H9 (cell line): ENCODE data around the gene VCX3B. TPM values are rescaled to one million over a fixed set of nuclear protein-coding genes. Genes with fewer than 3 reads are reported as not detected.

Experiments
- DNase-seq: peaks from one replicate; pipeline ENCODE4 v3.0.0-alpha.2; 2017
- H2AFZ ChIP-seq: one replicate; pipeline ENCODE4 v1.6.1; 2013; ENCODE audit warnings: mild to moderate bottlenecking, low read length, control low read depth, moderate library complexity
- H2AK5ac ChIP-seq: 2 replicates; pipeline ENCODE4 v1.6.1; 2013; ENCODE audit warnings: low read length, control low read depth, mixed read lengths; ENCODE audit not compliant: insufficient read length
- H2BK120ac ChIP-seq: one replicate; pipeline ENCODE4 v1.6.1; 2013; ENCODE audit warnings: low read depth, mild to moderate bottlenecking, low read length, control low read depth, inconsistent platforms; ENCODE audit not compliant: poor library complexity, severe bottlenecking
- H2BK12ac ChIP-seq: 2 replicates; pipeline ENCODE4 v1.6.1; 2013; ENCODE audit warnings: low read length, control low read depth, mixed read lengths, low read depth; ENCODE audit not compliant: insufficient read length
- H2BK15ac ChIP-seq: 2 replicates; pipeline ENCODE4 v1.6.1; 2013; ENCODE audit warnings: low read depth, low read length, control low read depth
- H2BK20ac ChIP-seq: one replicate; pipeline ENCODE4 v1.6.1; 2013; ENCODE audit warnings: low read depth, mild to moderate bottlenecking, low read length, control low read depth, inconsistent platforms; ENCODE audit not compliant: poor library complexity, severe bottlenecking
- H2BK5ac ChIP-seq: 2 replicates; pipeline ENCODE4 v1.6.1; 2013; ENCODE audit warnings: low read length, control low read depth, mixed read lengths; ENCODE audit not compliant: insufficient read length
- H3K14ac ChIP-seq: 2 replicates; pipeline ENCODE4 v1.6.1; 2013; ENCODE audit warnings: low read length, control low read depth; ENCODE audit not compliant: insufficient read depth
- H3K18ac ChIP-seq: 2 replicates; pipeline ENCODE4 v1.6.1; 2013; ENCODE audit warnings: low read depth, mild to moderate bottlenecking, mixed read lengths, low read length, control low read depth; ENCODE audit not compliant: insufficient read length
- H3K23ac ChIP-seq: 2 replicates; pipeline ENCODE4 v1.6.1; 2013; ENCODE audit warnings: low read length, control low read depth, mixed read lengths, low read depth; ENCODE audit not compliant: insufficient read length
- H3K23me2 ChIP-seq: 2 replicates; pipeline ENCODE4 v1.6.1; 2013; ENCODE audit warnings: low read depth, mild to moderate bottlenecking, mixed read lengths, low read length, control low read depth; ENCODE audit not compliant: insufficient read length, poor library complexity, severe bottlenecking
- H3K27ac ChIP-seq: 2 replicates; pipeline ENCODE4 v1.5.1; 2013; ENCODE audit warnings: low read length, control low read depth, mixed read lengths, low read depth; ENCODE audit not compliant: insufficient read length
- H3K27me3 ChIP-seq: 2 replicates; pipeline ENCODE4 v1.6.1; 2013; ENCODE audit warnings: low read length, control low read depth, inconsistent platforms; ENCODE audit not compliant: insufficient read depth
- H3K4ac ChIP-seq: 2 replicates; pipeline ENCODE4 v1.6.1; 2013; ENCODE audit warnings: low read depth, mild to moderate bottlenecking, control low read depth, inconsistent platforms, low read length, moderate library complexity
- H3K4me1 ChIP-seq: 2 replicates; pipeline ENCODE4 v1.6.1; 2013; ENCODE audit warnings: low read length, control low read depth, inconsistent platforms; ENCODE audit not compliant: insufficient read depth
- H3K4me2 ChIP-seq: 2 replicates; pipeline ENCODE4 v1.6.1; 2013; ENCODE audit warnings: low read length, control low read depth, mixed read lengths; ENCODE audit not compliant: insufficient read length, insufficient read depth
- H3K56ac ChIP-seq: 2 replicates; pipeline ENCODE4 v1.6.1; 2013; ENCODE audit warnings: low read depth, mild to moderate bottlenecking, mixed read lengths, low read length, control low read depth; ENCODE audit not compliant: insufficient read length
- H3K79me1 ChIP-seq: 2 replicates; pipeline ENCODE4 v1.6.1; 2013; ENCODE audit warnings: low read depth, mild to moderate bottlenecking, moderate library complexity, low read length, control low read depth, inconsistent platforms; ENCODE audit not compliant: insufficient read depth, poor library complexity, severe bottlenecking
- H3K79me2 ChIP-seq: 2 replicates; pipeline ENCODE4 v1.6.1; 2013; ENCODE audit warnings: low read length, control low read depth, inconsistent platforms; ENCODE audit not compliant: insufficient read depth
- H3K9ac ChIP-seq: 2 replicates; pipeline ENCODE4 v1.6.1; 2013; ENCODE audit warnings: low read length, control low read depth, mixed read lengths; ENCODE audit not compliant: insufficient read length; ENCODE audit errors: extremely low read depth
- H3K9me3 ChIP-seq: one replicate; pipeline ENCODE4 v1.6.1; 2013; ENCODE audit warnings: low read depth, low read length, inconsistent platforms; ENCODE audit not compliant: control insufficient read depth
- H3T11ph ChIP-seq: one replicate; pipeline ENCODE4 v1.6.1; 2013; ENCODE audit warnings: mild to moderate bottlenecking, low read length, control low read depth, inconsistent platforms
- H4K20me1 ChIP-seq: one replicate; pipeline ENCODE4 v1.6.1; 2013; ENCODE audit not compliant: control insufficient read depth, insufficient read length, insufficient read depth
- H4K5ac ChIP-seq: 2 replicates; pipeline ENCODE4 v1.6.1; 2013; ENCODE audit warnings: low read depth, mild to moderate bottlenecking, mixed read lengths, low read length, control low read depth; ENCODE audit not compliant: insufficient read length
- H4K8ac ChIP-seq: replicated peaks from 2 replicates; pipeline ENCODE4 v1.6.1; 2013; ENCODE audit warnings: low read length, control low read depth, mixed read lengths, low read depth; ENCODE audit not compliant: insufficient read length
- H4K91ac ChIP-seq: 2 replicates; pipeline ENCODE4 v1.6.1; 2013; ENCODE audit warnings: low read depth, mild to moderate bottlenecking, moderate library complexity, mixed read lengths, low read length, control low read depth; ENCODE audit not compliant: insufficient read length
- H3K27ac Mint-ChIP-seq, 3 experiments: 2 replicates in 2 of 3; 3 replicates in 1 of 3; pipeline ENCODE4 v1.8.0; 2020 to 2021; ENCODE audit warnings: mixed read lengths in 3 of 3, mild to moderate bottlenecking in 1 of 3, moderate library complexity in 1 of 3
- H3K27me3 Mint-ChIP-seq: 2 replicates; pipeline ENCODE4 v1.8.0; 2021; ENCODE audit warnings: low read depth, mild to moderate bottlenecking, moderate library complexity, mixed read lengths
- H3K36me3 Mint-ChIP-seq, 3 experiments: 2 replicates in 2 of 3; 3 replicates in 1 of 3; pipeline ENCODE4 v1.8.0; 2020 to 2021; ENCODE audit warnings: low read depth in 3 of 3, mixed read lengths in 3 of 3; ENCODE audit not compliant: insufficient read depth in 1 of 3
- H3K4me1 Mint-ChIP-seq, 2 experiments: 2 replicates each; pipeline ENCODE4 v1.8.0; 2020; ENCODE audit warnings: mixed read lengths in 2 of 2
- H3K4me3 Mint-ChIP-seq, 2 experiments: 2 replicates in 1 of 2; 3 replicates in 1 of 2; pipeline ENCODE4 v1.8.0; 2020 to 2021; ENCODE audit warnings: mild to moderate bottlenecking in 2 of 2, mixed read lengths in 2 of 2, moderate library complexity in 1 of 2
- H3K9me3 Mint-ChIP-seq, 2 experiments: 2 replicates in 1 of 2; 3 replicates in 1 of 2; pipeline ENCODE4 v1.8.0; 2020; ENCODE audit warnings: mild to moderate bottlenecking in 2 of 2, mixed read lengths in 2 of 2, moderate library complexity in 1 of 2
- WGBS: extraction: QIAGEN DNeasy Blood & Tissue Kit; methylation state at CpG from one replicate; pipeline ENCODE4 v1.1.7; 2013; ENCODE audit warnings: missing lambda C conversion rate, low lambda C conversion rate, mixed read lengths; ENCODE audit not compliant: insufficient read length; ENCODE audit errors: extremely low coverage; 5-methylcytosine and 5-hydroxymethylcytosine counted together
- total RNA-seq: library from RNA; stranded (reverse); gene quantifications from 2 replicates; pipeline ENCODE4 v1.2.1, GENCODE V29; 2021
- TF ChIP-seq, protein P1 (sequence below): fragments of 200-600 bp; sonication (generic); conservative IDR thresholded peaks from 3 replicates; pipeline ENCODE4 v1.8.0; 2021; ENCODE audit warnings: antibody characterized with exemption, mild to moderate bottlenecking

VCX3B gene
- total RNA-seq, 1 experiment from 2014 or later = not detected

DNA sequence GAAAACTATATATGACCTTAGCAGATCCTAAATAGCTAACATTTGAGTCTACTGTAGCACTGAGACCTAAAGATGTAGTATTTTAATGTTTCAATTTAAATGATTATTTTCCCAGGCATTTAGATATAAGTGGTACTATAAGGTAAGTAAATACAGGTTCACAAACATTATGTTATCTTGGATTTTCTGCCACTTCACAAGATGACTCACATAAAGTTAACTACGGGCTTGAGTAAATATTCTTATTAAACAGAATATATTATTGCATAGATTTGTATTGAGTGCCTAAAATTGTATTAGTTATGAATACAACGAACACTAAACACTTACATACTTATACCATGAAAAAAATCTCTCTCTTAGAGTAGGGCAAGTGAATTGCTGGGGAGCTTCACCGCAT, 34.2 kb upstream of the VCX3B start:
- H2BK20ac ChIP-seq = no peak overlapping the region
- no peaks in the 10 kb centered on the region for H3K9me3 ChIP-seq
- H2BK15ac ChIP-seq = no peak overlapping the region
- no peaks in the 10 kb centered on the region; a peak in 1 of 7 replicates for H3K36me3 Mint-ChIP-seq
- H3K27ac ChIP-seq = no peak overlapping the region
- H3K4me1 ChIP-seq = peaks cover 2% of the 10 kb centered on the region; the same call in 1 of the 2 replicates
- H2BK5ac ChIP-seq = no peak overlapping the region
- no peak overlapping the region for H3K4ac ChIP-seq
- H3K79me1 ChIP-seq = no peaks in the 10 kb centered on the region
- no peak overlapping the region for H3K4me3 Mint-ChIP-seq
- no peak overlapping the region for H3T11ph ChIP-seq
- no peak overlapping the region for H4K5ac ChIP-seq
- no peak overlapping the region for H3K23ac ChIP-seq
- no peaks in the 10 kb centered on the region for H3K27me3 ChIP-seq
- no peaks in the 10 kb centered on the region for H3K79me2 ChIP-seq
- H3K4me2 ChIP-seq = no peak overlapping the region
- H3K56ac ChIP-seq = no peak overlapping the region
- H2BK12ac ChIP-seq = no peak overlapping the region
- no peak overlapping the region for H3K27ac Mint-ChIP-seq
- H3K18ac ChIP-seq = no peak overlapping the region
- TF ChIP-seq, protein P1, sequence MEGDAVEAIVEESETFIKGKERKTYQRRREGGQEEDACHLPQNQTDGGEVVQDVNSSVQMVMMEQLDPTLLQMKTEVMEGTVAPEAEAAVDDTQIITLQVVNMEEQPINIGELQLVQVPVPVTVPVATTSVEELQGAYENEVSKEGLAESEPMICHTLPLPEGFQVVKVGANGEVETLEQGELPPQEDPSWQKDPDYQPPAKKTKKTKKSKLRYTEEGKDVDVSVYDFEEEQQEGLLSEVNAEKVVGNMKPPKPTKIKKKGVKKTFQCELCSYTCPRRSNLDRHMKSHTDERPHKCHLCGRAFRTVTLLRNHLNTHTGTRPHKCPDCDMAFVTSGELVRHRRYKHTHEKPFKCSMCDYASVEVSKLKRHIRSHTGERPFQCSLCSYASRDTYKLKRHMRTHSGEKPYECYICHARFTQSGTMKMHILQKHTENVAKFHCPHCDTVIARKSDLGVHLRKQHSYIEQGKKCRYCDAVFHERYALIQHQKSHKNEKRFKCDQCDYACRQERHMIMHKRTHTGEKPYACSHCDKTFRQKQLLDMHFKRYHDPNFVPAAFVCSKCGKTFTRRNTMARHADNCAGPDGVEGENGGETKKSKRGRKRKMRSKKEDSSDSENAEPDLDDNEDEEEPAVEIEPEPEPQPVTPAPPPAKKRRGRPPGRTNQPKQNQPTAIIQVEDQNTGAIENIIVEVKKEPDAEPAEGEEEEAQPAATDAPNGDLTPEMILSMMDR = no peak
- no peaks in the 10 kb centered on the region for H4K20me1 ChIP-seq
- H3K14ac ChIP-seq = no peak overlapping the region
- no peak overlapping the region for H4K91ac ChIP-seq
- DNase-seq = no peak
- H2AK5ac ChIP-seq = no peak overlapping the region
- H3K9me3 Mint-ChIP-seq = no peaks in the 10 kb centered on the region
- no peak overlapping the region for H3K9ac ChIP-seq
- no peak overlapping the region for H4K8ac ChIP-seq
- no CpG with 5 or more reads among the region's 3 CpGs for WGBS
- no peaks in the 10 kb centered on the region for H3K23me2 ChIP-seq
- H3K27me3 Mint-ChIP-seq = no peaks in the 10 kb centered on the region; the same call in 1 of the 2 replicates
- H2AFZ ChIP-seq = no peak overlapping the region
- H2BK120ac ChIP-seq = no peak overlapping the region
- H3K4me1 Mint-ChIP-seq = no peaks in the 10 kb centered on the region; a peak in 2 of 4 replicates
